NOMO-1 treated with DMSO at 0.1 percent for 48 hours (cell line): Measurements from ENCODE around the gene GNA12.

Experiments
- DNase-seq: peaks from one replicate; lab custom pipeline; 2025; ENCODE audit not compliant: unreplicated experiment; lab: John Stamatoyannopoulos, UW

Gene GNA12

GRCh38 chr7:2844153-2845033, at the start of gene GNA12:
Gene GNA12, minus strand, starts transcription at chr7:2844308. Its CDS starts 147 bp downstream, at chr7:2844161.
- peak; percentile 97 for DNase-seq

DNA sequence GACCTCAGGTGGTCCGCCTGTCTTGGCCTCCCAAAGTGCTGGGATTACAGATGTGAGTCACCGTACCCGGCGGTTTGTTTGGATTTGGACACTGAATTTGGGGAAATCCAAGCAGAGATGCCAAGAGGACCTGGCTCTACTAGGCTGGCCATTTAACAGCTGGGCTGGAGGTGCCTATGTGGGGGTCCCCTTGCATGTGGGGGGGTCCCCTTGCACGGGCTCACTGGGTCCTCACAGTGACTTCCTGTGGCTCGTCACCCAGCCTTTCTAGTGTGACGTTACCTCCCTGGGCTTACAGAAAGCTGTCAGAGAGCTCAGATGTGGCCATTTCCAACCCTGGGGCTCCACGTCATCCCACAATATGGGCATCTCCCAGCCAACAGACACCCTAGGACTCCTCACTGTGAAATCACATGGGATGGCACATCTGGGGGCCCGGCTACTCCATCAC, 49.3 kb upstream of the GNA12 start:
- no peak for DNase-seq

GRCh38 chr7:2892549-2892948, 48.4 kb upstream of the GNA12 start:
- no peak for DNase-seq

DNA sequence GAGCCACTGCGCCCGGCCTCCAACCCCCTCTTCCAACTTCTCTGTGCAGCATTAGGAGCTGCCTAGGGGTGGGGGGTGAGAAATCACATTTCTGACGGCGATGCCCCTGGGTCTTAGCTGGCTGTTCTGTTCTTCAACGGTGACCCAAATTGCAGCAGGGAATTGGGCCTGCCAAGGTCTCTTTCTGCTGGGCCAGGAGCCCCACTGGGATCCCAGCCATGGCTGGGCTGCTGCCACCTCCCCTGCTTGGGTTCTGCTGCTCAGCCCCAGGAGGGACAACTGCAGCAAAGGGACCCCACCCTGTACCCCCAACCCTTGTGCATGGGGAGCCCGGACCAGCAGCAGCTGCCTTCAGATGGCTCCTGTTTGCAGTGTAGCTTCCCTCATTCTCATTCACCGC, 43.7 kb upstream of the GNA12 start:
- no peak for DNase-seq

DNA sequence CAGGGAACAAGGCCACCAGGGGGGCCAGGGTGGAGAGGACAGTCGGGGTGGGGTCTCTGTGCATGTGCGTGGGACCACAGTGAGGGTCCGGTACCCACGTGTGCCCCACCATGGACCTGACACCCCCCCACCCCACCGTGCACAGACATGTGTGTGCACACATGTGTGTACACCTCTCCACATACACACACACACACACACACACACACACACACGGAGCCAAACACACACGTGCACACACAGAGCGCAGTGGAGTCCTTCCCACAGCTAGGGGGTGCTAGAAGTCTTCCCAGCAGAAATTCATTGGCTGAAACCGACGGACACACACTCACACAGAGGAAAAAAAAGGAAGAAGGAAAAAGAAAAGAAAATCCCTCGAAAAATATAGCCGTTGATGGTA, 42.8 kb upstream of the GNA12 start:
- peak; percentile 64 for DNase-seq

DNA sequence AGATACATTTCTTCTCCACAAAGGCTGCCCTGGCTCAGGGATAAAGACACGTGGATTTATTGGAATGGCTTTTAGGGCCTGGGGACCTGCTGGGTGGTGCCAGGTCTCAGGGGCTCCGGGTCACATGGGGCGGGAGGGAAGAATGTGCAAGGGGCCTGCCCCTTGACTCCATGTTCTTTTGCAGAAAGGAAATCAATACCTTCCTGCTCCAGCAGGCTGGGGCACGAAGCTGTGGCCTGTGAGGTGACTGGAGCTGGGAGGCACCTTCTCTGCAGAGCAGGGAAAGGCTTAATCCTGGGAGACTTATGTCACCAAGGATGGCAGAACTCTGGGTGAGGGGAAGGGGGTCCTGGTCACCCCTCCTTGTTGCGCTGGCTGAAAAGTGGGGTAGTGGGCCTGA, 42.3 kb upstream of the GNA12 start:
- no peak for DNase-seq

DNA sequence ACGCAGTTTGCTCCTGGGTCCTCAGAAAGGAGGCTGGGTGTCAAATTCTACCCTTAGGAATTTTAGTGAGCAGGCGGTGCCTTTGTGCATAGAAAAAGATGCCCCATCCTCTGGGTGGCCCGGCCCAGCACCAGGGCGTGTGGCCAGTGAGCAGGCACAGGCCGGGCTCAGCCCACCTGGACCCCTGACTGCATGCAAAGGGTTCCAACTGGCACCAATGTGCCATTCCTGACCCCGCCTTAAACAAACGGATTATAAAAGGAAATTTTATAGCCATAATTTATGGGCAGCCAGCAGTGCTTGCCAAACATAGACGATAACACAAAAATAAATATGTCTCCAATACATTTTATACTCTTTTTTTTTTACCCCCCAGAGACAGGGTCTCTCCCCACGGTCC, 40.1 kb upstream of the GNA12 start:
- DNase-seq = no peak

GRCh38 chr7:2883101-2883500, 39.0 kb upstream of the GNA12 start:
- no peak for DNase-seq

DNA sequence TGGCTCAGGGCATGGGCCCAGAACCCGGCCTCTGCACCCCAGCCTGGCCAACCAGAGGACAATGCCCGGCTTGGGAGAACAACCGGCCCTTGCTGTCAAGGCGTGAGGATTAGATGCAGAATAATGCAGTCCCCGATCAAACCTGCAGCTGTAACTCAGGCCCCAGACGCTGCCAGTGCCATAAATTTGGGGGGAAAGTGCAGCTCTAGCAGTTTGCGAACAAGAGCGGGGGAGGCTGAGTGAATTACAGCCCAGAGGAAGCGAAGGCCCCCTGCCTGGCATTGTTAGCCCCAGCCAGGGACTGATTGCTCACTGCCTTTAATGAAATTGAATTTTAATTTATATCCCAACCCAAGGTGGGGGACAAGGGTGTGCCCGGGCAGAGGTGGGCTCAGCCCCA, 38.0 kb upstream of the GNA12 start:
- no peak for DNase-seq

- DNase-seq = no peak
Observed at GRCh38 chr7:2880874-2881533, 36.9 kb upstream of the GNA12 start.

- no peak for DNase-seq
Observed at GRCh38 chr7:2880051-2880450, 35.9 kb upstream of the GNA12 start.

DNA sequence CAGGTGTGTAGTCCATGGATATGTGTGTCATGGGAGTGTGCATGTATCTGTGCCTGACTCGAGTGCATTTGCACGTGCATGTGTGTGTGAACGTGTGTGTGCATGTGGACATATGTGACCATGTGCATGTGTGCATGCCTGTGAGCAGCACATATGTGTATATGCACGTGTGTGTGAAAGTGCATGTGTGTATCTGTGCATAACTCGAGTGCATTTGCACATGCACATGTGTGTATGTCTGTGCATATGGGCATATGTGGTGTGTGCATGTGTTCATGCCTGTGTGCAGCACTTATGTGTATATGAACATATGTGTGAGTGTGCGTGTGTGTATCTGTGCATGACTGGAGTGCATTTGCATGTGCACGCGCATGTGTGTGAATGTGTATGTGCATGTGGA, 35.2 kb upstream of the GNA12 start:
- DNase-seq = no peak

GRCh38 chr7:2878306-2878705, 34.2 kb upstream of the GNA12 start:
- no peak for DNase-seq

DNA sequence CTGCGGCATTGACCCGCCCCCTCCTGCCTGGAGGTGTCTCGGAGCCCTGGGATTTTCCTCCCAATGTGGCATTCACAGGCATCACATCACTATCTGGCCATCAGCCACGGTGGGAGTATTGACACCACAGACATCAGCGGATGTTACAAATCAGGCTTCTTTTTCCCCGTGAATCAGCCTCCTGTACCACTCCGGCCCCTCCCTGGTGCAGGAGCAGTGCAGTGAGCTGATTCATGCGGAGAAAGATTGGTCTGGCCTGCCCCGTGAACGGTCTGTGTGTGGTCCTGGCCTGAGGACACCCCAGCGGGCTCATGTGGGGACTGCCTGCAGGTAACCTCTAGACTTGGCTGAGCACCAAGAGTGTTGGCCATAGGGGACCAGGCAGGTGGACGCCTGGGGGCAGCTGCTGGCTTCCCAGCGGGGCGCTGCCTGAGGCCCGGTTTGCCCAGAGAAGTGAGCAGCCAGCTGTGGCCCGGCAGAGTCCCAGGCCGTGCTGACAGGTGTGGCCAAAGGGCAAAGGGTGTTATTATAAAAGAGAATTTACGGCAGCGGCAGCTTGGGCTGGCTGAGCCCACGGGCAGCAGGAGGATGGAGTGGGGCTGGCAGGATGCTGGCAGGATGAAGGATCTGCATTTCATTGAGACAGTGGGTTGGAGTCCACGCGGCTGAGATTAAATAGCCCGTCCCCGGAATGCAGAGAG, 32.1 kb upstream of the GNA12 start:
- DNase-seq = no peak

DNA sequence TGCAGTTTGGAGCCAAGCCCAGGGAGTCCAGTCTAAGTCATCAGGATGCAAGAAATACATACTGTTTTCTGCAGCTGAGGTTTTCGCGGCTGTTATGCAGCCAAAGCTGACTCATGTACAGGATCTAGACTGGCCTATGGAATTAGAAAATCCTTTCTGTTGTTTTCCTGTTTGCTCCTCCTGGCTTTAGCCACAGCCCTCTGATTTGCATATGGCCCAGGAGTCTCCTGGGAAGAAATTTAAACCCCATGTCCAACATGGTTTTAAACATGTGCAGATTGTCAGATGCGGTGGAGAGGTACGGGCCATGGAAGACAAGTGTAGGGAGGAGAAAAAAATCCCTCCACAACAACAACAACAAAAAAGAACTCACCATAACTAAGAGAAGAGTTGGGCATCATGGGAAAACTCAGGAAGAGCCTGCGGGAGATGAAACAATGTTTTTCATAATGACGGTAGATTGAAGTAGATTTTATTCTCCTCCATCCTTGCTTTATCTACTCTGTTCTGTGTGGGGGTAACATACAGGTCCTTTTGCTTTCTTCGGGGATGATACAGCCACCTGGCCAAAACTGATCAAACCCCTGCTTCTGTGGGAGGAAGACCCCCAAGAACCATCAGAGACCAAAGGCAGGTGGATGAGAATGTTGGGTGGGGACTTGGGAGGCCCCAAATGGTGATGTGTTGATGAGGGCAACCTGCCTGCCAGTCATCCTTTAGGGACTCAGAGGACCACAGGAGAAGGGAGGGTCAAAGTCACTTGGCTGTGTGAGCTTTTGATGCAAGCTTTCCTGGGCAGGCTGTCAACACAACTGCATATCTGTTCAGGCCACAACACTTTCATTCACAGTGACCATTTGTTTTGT, 29.8 kb upstream of the GNA12 start:
- no peak for DNase-seq

DNA sequence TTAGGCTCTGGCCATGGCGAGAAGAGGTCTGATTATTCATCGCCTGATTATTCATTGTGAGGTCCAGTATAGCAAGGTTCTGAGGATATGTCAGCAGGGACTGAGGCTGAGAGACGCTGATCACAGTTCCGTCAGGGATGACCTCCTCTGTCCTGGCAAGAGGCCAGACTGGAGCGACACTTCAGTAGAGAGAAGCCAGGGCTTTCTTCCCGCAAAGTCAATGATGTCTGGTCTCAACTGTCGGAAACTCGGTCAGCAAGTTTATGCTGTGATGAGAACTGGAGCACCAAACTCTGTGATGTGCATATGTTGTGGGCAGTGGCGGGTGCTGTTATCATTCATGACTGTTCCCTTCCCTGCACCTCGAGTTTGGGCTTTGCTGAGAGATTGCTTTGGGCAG, 29.0 kb upstream of the GNA12 start:
- no peak for DNase-seq

- no peak for DNase-seq
Observed at GRCh38 chr7:2872296-2872874, 28.3 kb upstream of the GNA12 start.

GRCh38 chr7:2870471-2870931, 26.4 kb upstream of the GNA12 start:
- peak; percentile 41 for DNase-seq

- no peak for DNase-seq
Observed at GRCh38 chr7:2869981-2870380, 25.9 kb upstream of the GNA12 start.

GRCh38 chr7:2866601-2867000, 22.5 kb upstream of the GNA12 start:
- DNase-seq = no peak
